GM23338 (cell line): ENCODE data around the gene PPFIBP2. TPM values are rescaled to one million over a fixed set of nuclear protein-coding genes. Genes with fewer than 3 reads are reported as not detected.
A peak's percentile ranks its signal among the peaks of the same experiment; 100 is the strongest.

Experiments
- ATAC-seq: fragments of 200-7000 bp; cut with Tn5 transposase; 3 replicates; pipeline ENCODE4 v1.9.1; 2020
- DNase-seq: peaks from one replicate; pipeline ENCODE4 v3.0.0-alpha.2; 2015; ENCODE audit warnings: low spot score
- H2AFZ ChIP-seq: fragments of 200-600 bp; sonication (generic); 2 replicates; pipeline ENCODE4 v1.8.0; 2016; ENCODE audit warnings: antibody characterized with exemption, mild to moderate bottlenecking, moderate library complexity
- H3F3A ChIP-seq: fragments of 200-600 bp; sonication (generic); replicated peaks from 2 replicates; pipeline ENCODE4 v1.8.0; 2017; ENCODE audit warnings: antibody characterized with exemption, mixed run types, low read depth
- H3K27ac ChIP-seq: fragments of 200-600 bp; sonication (generic); 2 replicates; pipeline ENCODE4 v1.6.1; 2016; ENCODE audit warnings: low read depth
- H3K27me3 ChIP-seq: fragments of 200-600 bp; sonication (generic); 2 replicates; pipeline ENCODE4 v1.8.0; 2016; ENCODE audit warnings: mild to moderate bottlenecking, mixed run types, moderate library complexity; ENCODE audit not compliant: insufficient read depth
- H3K36me3 ChIP-seq: fragments of 200-600 bp; sonication (generic); 2 replicates; pipeline ENCODE4 v1.8.0; 2016; ENCODE audit warnings: mild to moderate bottlenecking; ENCODE audit not compliant: insufficient read depth
- H3K4me1 ChIP-seq: fragments of 200-600 bp; sonication (generic); 2 replicates; pipeline ENCODE4 v1.8.0; 2016; ENCODE audit warnings: mild to moderate bottlenecking, moderate library complexity; ENCODE audit not compliant: insufficient read depth
- H3K4me2 ChIP-seq: fragments of 200-600 bp; sonication (generic); 2 replicates; pipeline ENCODE4 v1.7.1; 2017; ENCODE audit warnings: mixed run types
- H3K4me3 ChIP-seq: fragments of 200-600 bp; sonication (generic); 2 replicates; pipeline ENCODE4 v1.6.1; 2016; ENCODE audit warnings: mixed run types
- H3K79me2 ChIP-seq: fragments of 200-600 bp; sonication (generic); replicated peaks from 2 replicates; pipeline ENCODE4 v1.8.0; 2017; ENCODE audit warnings: mild to moderate bottlenecking; ENCODE audit not compliant: insufficient read depth
- H3K9me2 ChIP-seq: fragments of 200-600 bp; sonication (generic); 2 replicates; pipeline ENCODE4 v1.8.0; 2017; ENCODE audit not compliant: insufficient read depth
- H4K20me1 ChIP-seq: fragments of 200-600 bp; sonication (generic); replicated peaks from 2 replicates; pipeline ENCODE4 v1.8.0; 2017; ENCODE audit warnings: mild to moderate bottlenecking; ENCODE audit not compliant: insufficient read depth
- H3K27ac Mint-ChIP-seq: 2 replicates; pipeline ENCODE4 v1.8.0; 2020; ENCODE audit warnings: inconsistent platforms, mild to moderate bottlenecking, moderate library complexity, mixed read lengths
- H3K27me3 Mint-ChIP-seq: 3 replicates; pipeline ENCODE4 v1.8.0; 2022; ENCODE audit warnings: low read depth, mild to moderate bottlenecking, moderate library complexity, mixed read lengths, inconsistent platforms; ENCODE audit not compliant: insufficient read depth, poor library complexity
- H3K36me3 Mint-ChIP-seq: 3 replicates; pipeline ENCODE4 v1.8.0; 2021; ENCODE audit warnings: low read depth, mild to moderate bottlenecking, inconsistent platforms, moderate library complexity, mixed read lengths
- H3K4me1 Mint-ChIP-seq: 3 replicates; pipeline ENCODE4 v1.8.0; 2020; ENCODE audit warnings: mild to moderate bottlenecking, inconsistent platforms, mixed read lengths
- H3K4me3 Mint-ChIP-seq: 3 replicates; pipeline ENCODE4 v1.8.0; 2021; ENCODE audit warnings: moderate library complexity, mild to moderate bottlenecking, inconsistent platforms, mixed read lengths
- H3K9me3 Mint-ChIP-seq: 3 replicates; pipeline ENCODE4 v1.8.0; 2020; ENCODE audit warnings: moderate library complexity, mild to moderate bottlenecking, inconsistent platforms, mixed read lengths
- NANOG ChIP-seq: IDR thresholded peaks from 2 replicates; pipeline ENCODE4 v1.6.1; 2016; ENCODE audit warnings: antibody characterized with exemption, borderline replicate concordance
- STAT1 ChIP-seq: IDR thresholded peaks from one replicate; pipeline ENCODE4 v1.6.1; 2016; ENCODE audit warnings: antibody characterized with exemption; ENCODE audit not compliant: unreplicated experiment
- ZNF114 ChIP-seq: fragments of 250-450 bp; sonication (Bioruptor Pico); IDR thresholded peaks from 2 replicates; pipeline ENCODE4 v1.5.0; 2020; ENCODE audit warnings: mild to moderate bottlenecking, moderate library complexity
- polyA plus RNA-seq: library from polyadenylated mRNA; unstranded; fragments of >200 nt; fragmentation: Nextera tagmentation; extraction: Ambion mirVana; gene quantifications from 2 replicates; pipeline ENCODE4 v1.2.1, GENCODE V29; 2016
- total RNA-seq: library from RNA; depleted of rRNA; stranded (reverse); fragments of >200 nt; shearing (Covaris generic); gene quantifications from 2 replicates; pipeline ENCODE4 v1.2.3, GENCODE V29; 2014
- TF ChIP-seq, protein P1 (sequence below): fragments of 250-450 bp; sonication (Bioruptor Pico); IDR thresholded peaks from 2 replicates; pipeline ENCODE4 v1.5.0; 2020; ENCODE audit warnings: mild to moderate bottlenecking, moderate library complexity
- TF ChIP-seq, protein P2 (sequence below): IDR thresholded peaks from 2 replicates; pipeline ENCODE4 v1.6.1; 2016; ENCODE audit warnings: antibody characterized with exemption
- TF ChIP-seq, protein P3 (sequence below), 2 experiments: fragments of 200-600 bp in 1 of 2; sonication (generic) in 1 of 2; conservative IDR thresholded peaks; 2 replicates each; pipeline versions ENCODE4 v1.5.1 to v1.6.1; 2016 to 2017; ENCODE audit warnings: antibody characterized with exemption in 2 of 2, low read depth in 2 of 2, mild to moderate bottlenecking in 2 of 2, moderate library complexity in 1 of 2
- TF ChIP-seq, protein P4 (sequence below): IDR thresholded peaks from one replicate; pipeline ENCODE4 v1.6.1; 2018; ENCODE audit warnings: antibody characterized with exemption; ENCODE audit not compliant: unreplicated experiment

The PPFIBP2 gene
- total and polyA plus RNA-seq, 2 experiments from 2014 or later: 7.1 to 14.8 TPM

DNA sequence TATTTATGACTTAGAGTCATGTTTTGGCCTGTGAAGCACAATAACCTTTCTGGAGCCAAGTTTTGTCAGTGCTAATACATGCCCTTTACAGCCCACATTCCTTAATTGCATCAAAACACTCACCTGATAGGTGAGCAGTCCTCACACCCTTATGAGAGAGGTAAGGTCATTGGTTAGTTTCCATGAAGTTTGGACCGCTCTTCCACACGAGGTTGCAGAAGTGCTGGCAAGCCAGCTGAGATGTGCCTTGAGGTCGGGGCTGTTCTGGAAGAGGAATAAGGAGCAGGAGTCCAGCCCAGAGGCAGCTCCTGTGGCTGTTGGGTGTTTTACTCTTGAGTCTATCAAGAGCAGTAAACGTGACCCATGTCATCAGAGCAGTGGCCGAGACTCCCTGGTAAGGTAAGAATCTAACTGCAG, 83.2 kb downstream of the PPFIBP2 start:
- peak overlapping the region; percentile 68; the same call in 1 of the 2 replicates for H3K27ac Mint-ChIP-seq
- H3K36me3 Mint-ChIP-seq: no peaks in the 10 kb centered on the region
- no peak overlapping the region for H3K4me3 ChIP-seq
- H3F3A ChIP-seq: no peaks in the 10 kb centered on the region
- no peaks in the 10 kb centered on the region for H4K20me1 ChIP-seq
- H3K4me2 ChIP-seq: no peak overlapping the region
- peaks cover 32% of the 10 kb centered on the region for H3K4me1 Mint-ChIP-seq
- H3K27me3 Mint-ChIP-seq: peaks cover 2% of the 10 kb centered on the region
- H3K79me2 ChIP-seq: no peaks in the 10 kb centered on the region
- H3K36me3 ChIP-seq: no peaks in the 10 kb centered on the region
- TF ChIP-seq, protein P1, sequence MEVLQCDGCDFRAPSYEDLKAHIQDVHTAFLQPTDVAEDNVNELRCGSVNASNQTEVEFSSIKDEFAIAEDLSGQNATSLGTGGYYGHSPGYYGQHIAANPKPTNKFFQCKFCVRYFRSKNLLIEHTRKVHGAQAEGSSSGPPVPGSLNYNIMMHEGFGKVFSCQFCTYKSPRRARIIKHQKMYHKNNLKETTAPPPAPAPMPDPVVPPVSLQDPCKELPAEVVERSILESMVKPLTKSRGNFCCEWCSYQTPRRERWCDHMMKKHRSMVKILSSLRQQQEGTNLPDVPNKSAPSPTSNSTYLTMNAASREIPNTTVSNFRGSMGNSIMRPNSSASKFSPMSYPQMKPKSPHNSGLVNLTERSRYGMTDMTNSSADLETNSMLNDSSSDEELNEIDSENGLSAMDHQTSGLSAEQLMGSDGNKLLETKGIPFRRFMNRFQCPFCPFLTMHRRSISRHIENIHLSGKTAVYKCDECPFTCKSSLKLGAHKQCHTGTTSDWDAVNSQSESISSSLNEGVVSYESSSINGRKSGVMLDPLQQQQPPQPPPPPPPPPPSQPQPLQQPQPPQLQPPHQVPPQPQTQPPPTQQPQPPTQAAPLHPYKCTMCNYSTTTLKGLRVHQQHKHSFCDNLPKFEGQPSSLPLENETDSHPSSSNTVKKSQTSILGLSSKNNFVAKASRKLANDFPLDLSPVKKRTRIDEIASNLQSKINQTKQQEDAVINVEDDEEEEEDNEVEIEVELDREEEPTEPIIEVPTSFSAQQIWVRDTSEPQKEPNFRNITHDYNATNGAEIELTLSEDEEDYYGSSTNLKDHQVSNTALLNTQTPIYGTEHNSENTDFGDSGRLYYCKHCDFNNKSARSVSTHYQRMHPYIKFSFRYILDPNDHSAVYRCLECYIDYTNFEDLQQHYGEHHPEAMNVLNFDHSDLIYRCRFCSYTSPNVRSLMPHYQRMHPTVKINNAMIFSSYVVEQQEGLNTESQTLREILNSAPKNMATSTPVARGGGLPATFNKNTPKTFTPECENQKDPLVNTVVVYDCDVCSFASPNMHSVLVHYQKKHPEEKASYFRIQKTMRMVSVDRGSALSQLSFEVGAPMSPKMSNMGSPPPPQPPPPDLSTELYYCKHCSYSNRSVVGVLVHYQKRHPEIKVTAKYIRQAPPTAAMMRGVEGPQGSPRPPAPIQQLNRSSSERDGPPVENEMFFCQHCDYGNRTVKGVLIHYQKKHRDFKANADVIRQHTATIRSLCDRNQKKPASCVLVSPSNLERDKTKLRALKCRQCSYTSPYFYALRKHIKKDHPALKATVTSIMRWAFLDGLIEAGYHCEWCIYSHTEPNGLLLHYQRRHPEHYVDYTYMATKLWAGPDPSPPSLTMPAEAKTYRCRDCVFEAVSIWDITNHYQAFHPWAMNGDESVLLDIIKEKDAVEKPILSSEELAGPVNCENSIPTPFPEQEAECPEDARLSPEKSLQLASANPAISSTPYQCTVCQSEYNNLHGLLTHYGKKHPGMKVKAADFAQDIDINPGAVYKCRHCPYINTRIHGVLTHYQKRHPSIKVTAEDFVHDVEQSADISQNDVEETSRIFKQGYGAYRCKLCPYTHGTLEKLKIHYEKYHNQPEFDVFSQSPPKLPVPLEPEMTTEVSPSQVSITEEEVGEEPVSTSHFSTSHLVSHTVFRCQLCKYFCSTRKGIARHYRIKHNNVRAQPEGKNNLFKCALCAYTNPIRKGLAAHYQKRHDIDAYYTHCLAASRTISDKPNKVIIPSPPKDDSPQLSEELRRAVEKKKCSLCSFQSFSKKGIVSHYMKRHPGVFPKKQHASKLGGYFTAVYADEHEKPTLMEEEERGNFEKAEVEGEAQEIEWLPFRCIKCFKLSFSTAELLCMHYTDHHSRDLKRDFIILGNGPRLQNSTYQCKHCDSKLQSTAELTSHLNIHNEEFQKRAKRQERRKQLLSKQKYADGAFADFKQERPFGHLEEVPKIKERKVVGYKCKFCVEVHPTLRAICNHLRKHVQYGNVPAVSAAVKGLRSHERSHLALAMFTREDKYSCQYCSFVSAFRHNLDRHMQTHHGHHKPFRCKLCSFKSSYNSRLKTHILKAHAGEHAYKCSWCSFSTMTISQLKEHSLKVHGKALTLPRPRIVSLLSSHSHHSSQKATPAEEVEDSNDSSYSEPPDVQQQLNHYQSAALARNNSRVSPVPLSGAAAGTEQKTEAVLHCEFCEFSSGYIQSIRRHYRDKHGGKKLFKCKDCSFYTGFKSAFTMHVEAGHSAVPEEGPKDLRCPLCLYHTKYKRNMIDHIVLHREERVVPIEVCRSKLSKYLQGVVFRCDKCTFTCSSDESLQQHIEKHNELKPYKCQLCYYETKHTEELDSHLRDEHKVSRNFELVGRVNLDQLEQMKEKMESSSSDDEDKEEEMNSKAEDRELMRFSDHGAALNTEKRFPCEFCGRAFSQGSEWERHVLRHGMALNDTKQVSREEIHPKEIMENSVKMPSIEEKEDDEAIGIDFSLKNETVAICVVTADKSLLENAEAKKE (CRISPR knock-in tag): no peak
- no peak for TF ChIP-seq ZNF114 (CRISPR knock-in tag)
- no peak for TF ChIP-seq NANOG
- TF ChIP-seq, protein P2, sequence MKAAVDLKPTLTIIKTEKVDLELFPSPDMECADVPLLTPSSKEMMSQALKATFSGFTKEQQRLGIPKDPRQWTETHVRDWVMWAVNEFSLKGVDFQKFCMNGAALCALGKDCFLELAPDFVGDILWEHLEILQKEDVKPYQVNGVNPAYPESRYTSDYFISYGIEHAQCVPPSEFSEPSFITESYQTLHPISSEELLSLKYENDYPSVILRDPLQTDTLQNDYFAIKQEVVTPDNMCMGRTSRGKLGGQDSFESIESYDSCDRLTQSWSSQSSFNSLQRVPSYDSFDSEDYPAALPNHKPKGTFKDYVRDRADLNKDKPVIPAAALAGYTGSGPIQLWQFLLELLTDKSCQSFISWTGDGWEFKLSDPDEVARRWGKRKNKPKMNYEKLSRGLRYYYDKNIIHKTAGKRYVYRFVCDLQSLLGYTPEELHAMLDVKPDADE: no peak
- TF ChIP-seq STAT1: no peak
- TF ChIP-seq, protein P3, sequence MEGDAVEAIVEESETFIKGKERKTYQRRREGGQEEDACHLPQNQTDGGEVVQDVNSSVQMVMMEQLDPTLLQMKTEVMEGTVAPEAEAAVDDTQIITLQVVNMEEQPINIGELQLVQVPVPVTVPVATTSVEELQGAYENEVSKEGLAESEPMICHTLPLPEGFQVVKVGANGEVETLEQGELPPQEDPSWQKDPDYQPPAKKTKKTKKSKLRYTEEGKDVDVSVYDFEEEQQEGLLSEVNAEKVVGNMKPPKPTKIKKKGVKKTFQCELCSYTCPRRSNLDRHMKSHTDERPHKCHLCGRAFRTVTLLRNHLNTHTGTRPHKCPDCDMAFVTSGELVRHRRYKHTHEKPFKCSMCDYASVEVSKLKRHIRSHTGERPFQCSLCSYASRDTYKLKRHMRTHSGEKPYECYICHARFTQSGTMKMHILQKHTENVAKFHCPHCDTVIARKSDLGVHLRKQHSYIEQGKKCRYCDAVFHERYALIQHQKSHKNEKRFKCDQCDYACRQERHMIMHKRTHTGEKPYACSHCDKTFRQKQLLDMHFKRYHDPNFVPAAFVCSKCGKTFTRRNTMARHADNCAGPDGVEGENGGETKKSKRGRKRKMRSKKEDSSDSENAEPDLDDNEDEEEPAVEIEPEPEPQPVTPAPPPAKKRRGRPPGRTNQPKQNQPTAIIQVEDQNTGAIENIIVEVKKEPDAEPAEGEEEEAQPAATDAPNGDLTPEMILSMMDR (conservative IDR thresholded peaks at IDR 0.05; ENCODE audit: low read depth in 2 of 2): no peak
- TF ChIP-seq, protein P4, sequence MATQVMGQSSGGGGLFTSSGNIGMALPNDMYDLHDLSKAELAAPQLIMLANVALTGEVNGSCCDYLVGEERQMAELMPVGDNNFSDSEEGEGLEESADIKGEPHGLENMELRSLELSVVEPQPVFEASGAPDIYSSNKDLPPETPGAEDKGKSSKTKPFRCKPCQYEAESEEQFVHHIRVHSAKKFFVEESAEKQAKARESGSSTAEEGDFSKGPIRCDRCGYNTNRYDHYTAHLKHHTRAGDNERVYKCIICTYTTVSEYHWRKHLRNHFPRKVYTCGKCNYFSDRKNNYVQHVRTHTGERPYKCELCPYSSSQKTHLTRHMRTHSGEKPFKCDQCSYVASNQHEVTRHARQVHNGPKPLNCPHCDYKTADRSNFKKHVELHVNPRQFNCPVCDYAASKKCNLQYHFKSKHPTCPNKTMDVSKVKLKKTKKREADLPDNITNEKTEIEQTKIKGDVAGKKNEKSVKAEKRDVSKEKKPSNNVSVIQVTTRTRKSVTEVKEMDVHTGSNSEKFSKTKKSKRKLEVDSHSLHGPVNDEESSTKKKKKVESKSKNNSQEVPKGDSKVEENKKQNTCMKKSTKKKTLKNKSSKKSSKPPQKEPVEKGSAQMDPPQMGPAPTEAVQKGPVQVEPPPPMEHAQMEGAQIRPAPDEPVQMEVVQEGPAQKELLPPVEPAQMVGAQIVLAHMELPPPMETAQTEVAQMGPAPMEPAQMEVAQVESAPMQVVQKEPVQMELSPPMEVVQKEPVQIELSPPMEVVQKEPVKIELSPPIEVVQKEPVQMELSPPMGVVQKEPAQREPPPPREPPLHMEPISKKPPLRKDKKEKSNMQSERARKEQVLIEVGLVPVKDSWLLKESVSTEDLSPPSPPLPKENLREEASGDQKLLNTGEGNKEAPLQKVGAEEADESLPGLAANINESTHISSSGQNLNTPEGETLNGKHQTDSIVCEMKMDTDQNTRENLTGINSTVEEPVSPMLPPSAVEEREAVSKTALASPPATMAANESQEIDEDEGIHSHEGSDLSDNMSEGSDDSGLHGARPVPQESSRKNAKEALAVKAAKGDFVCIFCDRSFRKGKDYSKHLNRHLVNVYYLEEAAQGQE: no peak
- no peaks in the 10 kb centered on the region; the same call in 1 of the 2 replicates for H3K9me2 ChIP-seq
- no peaks in the 10 kb centered on the region for H3K27me3 ChIP-seq
- H2AFZ ChIP-seq: no peak overlapping the region
- peaks cover 19% of the 10 kb centered on the region for H3K4me1 ChIP-seq
- no peaks in the 10 kb centered on the region for H3K9me3 Mint-ChIP-seq
- no peak overlapping the region for H3K27ac ChIP-seq
- ATAC-seq: no peak
- DNase-seq: no peak
- H3K4me3 Mint-ChIP-seq: no peak overlapping the region
